ENCODE results near the gene ZSCAN20.

- TF ChIP-seq CTCF (IDR thresholded peaks at IDR 0.05) (no peak), POLR2A (IDR thresholded peaks at IDR 0.05) (no peak)
These were observed 16.2 kb downstream of the ZSCAN20 start for GRCh38 chr1:33488624-33489023.
